Measurements from ENCODE around the gene CDH13.

The CDH13 gene

DNA sequence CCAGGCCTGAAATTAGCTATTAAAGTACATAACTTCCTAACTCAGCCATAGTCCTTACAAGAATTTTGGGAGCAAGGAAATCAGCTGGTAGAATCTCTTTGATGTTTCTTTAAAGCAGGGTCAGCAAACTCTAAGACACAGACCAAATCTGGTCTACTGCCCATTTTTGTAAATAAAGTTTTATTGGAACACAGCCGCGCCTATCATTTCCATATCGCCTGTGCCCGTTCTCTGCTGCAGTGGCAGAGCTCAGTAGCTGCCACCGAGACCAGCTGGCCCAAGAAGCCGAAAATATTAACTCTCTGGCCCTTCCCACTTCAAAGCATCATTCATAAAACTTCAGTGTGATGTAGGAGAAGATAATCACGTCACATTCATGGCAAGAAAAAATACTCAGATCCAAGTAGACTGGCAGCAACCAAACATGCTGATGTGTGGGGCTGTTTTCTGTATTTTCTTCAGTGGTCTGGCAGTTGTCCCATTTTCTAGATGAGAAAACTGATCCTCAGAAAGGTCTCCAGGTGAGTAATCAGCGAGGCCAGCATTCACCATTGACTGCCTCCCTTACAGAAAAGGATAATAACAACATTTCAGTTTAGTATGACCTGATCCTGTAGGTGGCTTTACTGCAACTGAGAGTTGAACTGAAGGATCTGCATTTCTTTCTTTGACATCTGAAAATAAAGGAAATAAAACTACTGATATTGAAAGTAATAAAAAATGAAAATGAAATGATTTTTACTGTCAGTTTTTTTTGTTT is 1163.1 kb downstream of the CDH13 start:
- Histone ChIP-seq H3K4me3 (ENCODE audit: low read depth, low read length) (no peak overlapping the region), H3K36me3 (ENCODE audit: control insufficient read depth in 2 of 2, insufficient read depth in 1 of 2, low read length in 2 of 2) (no peaks in the 10 kb centered on the region), H3K27ac (ENCODE audit: extremely low read depth, low read depth, low read length) (no peak overlapping the region), H3K9me3 (ENCODE audit: control insufficient read depth, insufficient read depth, low read depth, low read length) (no peaks in the 10 kb centered on the region), H3K4me1 (ENCODE audit: control insufficient read depth, insufficient read depth, low read length) (no peaks in the 10 kb centered on the region)
- POLR2A ChIA-PET = no interaction called here
- TF ChIP-seq ZNF670 (tag by site-specific recombination; IDR thresholded peaks at IDR 0.05; ENCODE audit: low read depth) (no peak), ZNF132 (tag by site-specific recombination; IDR thresholded peaks at IDR 0.05; ENCODE audit: borderline replicate concordance) (no peak), ZNF548 (tag by site-specific recombination; IDR thresholded peaks at IDR 0.05) (no peak), ZNF335 (tag by site-specific recombination; conservative IDR thresholded peaks at IDR 0.05) (no peak), ZNF398 (tag by site-specific recombination; IDR thresholded peaks at IDR 0.05) (no peak), ZSCAN30 (tag by site-specific recombination; IDR thresholded peaks at IDR 0.05) (no peak), SP2 (tag by site-specific recombination; IDR thresholded peaks at IDR 0.05) (no peak), ZNF423 (tag by site-specific recombination; IDR thresholded peaks at IDR 0.05) (no peak), TRIM28 (IDR thresholded peaks at IDR 0.05; ENCODE audit: borderline replicate concordance, low read length) (no peak), RBAK (tag by site-specific recombination; IDR thresholded peaks at IDR 0.05) (no peak), ZNF558 (tag by site-specific recombination; IDR thresholded peaks at IDR 0.05) (no peak), ZNF112 (tag by site-specific recombination; IDR thresholded peaks at IDR 0.05) (no peak), ZNF571 (tag by site-specific recombination; IDR thresholded peaks at IDR 0.05) (no peak), SCRT2 (tag by site-specific recombination; IDR thresholded peaks at IDR 0.05) (no peak), EGR2 (tag by site-specific recombination; IDR thresholded peaks at IDR 0.05; ENCODE audit: low read depth) (no peak), ZIC2 (tag by site-specific recombination; IDR thresholded peaks at IDR 0.05) (no peak), ZNF626 (tag by site-specific recombination; IDR thresholded peaks at IDR 0.05) (no peak), GFI1B (tag by site-specific recombination; IDR thresholded peaks at IDR 0.05) (no peak)
- TF ChIP-seq, protein P1, sequence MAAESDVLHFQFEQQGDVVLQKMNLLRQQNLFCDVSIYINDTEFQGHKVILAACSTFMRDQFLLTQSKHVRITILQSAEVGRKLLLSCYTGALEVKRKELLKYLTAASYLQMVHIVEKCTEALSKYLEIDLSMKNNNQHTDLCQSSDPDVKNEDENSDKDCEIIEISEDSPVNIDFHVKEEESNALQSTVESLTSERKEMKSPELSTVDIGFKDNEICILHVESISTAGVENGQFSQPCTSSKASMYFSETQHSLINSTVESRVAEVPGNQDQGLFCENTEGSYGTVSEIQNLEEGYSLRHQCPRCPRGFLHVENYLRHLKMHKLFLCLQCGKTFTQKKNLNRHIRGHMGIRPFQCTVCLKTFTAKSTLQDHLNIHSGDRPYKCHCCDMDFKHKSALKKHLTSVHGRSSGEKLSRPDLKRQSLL (tag by site-specific recombination; IDR thresholded peaks at IDR 0.05) = no peak
- CTCF ChIA-PET = interaction anchor here (0.5 to 0.9 kb wide), 2 partner anchors 24 to 121 kb away, joined by 3 to 4 read pairs; no protein-coding TSS in a partner anchor

- no peaks in the 10 kb centered on the region for H3K4me1 ChIP-seq (ENCODE audit: control insufficient read depth, insufficient read depth, low read length)
- H3K4me3 ChIP-seq (ENCODE audit: low read depth, low read length) = no peak overlapping the region
- ChIA-PET POLR2A (no interaction called here), CTCF (no interaction called here)
- no peaks in the 10 kb centered on the region for H3K9me3 ChIP-seq (ENCODE audit: control insufficient read depth, insufficient read depth, low read depth, low read length)
- no peak overlapping the region for H3K27ac ChIP-seq (ENCODE audit: extremely low read depth, low read depth, low read length)
- no peaks in the 10 kb centered on the region for H3K36me3 ChIP-seq (ENCODE audit: control insufficient read depth in 2 of 2, insufficient read depth in 1 of 2, low read length in 2 of 2)
- TF ChIP-seq ZSCAN18 (tag by site-specific recombination; IDR thresholded peaks at IDR 0.05) (no peak), ZNF311 (tag by site-specific recombination; IDR thresholded peaks at IDR 0.05; ENCODE audit: borderline replicate concordance) (no peak), ZNF121 (tag by site-specific recombination; IDR thresholded peaks at IDR 0.05) (no peak), ZNF660 (tag by site-specific recombination; IDR thresholded peaks at IDR 0.05) (no peak), ZNF274 (IDR thresholded peaks at IDR 0.05; ENCODE audit: low read length) (no peak), ZNF274 (tag by site-specific recombination; IDR thresholded peaks at IDR 0.05; ENCODE audit: borderline replicate concordance) (no peak), ZNF394 (tag by site-specific recombination; IDR thresholded peaks at IDR 0.05; ENCODE audit: borderline replicate concordance) (no peak), ZBTB1 (tag by site-specific recombination; IDR thresholded peaks at IDR 0.05) (no peak), ZNF223 (tag by site-specific recombination; IDR thresholded peaks at IDR 0.05) (no peak), ZNF416 (tag by site-specific recombination; IDR thresholded peaks at IDR 0.05) (no peak)
These were observed 1165.1 kb downstream of the CDH13 start for GRCh38 chr16:83791916-83792315.

All from HEK293 (cell line).